ELR (cell line): ENCODE results near the gene PCDHGA4.
"Not testable (repeated sequence)": the region's sequence is repeated elsewhere in the genome, so short reads cannot be mapped to it uniquely, and the experiment has no call there.

ENCODE experiments used
- DNase-seq: peaks from one replicate; pipeline ENCODE4 v3.0.0-alpha.2; 2015; ENCODE audit warnings: low read depth

PCDHGA4 gene

DNA sequence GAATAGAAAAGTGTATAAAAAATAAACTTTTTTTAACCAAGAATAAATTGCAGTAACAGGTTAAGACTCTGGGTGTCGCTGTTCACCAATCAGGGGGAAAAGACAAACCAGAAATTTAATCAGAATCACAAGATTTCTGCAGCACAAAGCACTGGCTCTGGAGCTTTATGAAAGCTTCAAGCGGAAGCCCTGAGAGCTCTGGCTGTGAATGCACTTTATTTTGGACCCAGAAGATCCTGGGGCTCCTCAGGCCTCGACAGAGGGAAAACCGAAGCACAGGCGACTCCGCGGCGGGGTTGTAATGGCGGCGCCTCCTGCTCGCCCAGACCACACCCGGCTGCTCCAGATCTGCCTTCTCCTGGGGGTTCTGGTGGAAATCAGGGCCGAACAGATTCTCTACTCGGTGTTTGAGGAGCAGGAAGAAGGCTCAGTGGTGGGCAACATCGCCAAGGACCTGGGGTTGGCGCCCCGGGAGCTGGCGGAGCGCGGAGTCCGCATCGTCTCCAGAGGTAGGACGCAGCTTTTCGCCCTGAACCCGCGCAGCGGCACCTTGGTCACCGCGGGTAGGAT is at the start of gene PCDHGA4:
TSS of gene PCDHGA4 (plus strand) at position 122 of the 570 bp plus-strand sequence. CDS start at position 209, 87 bp downstream.
- DNase-seq, result peak; percentile 39

DNA sequence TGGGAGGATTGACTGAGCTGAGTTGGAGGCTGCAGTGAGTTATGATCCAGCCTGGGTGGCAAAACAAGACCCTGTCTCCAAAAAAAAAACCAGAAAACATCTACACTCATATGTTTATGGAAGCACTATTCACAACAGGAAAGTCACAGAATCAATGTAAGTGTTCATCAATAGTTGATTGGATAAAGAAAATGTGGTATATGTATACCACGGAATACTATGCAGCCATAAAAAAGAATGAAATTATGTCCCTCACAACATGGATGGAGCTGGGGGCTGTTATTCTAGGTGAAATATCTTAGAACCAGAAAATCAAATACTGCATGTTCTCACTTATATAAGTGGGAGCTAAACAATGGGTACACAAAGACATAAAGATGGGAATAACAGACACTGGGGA is 48.2 kb upstream of the PCDHGA4 start:
- no peak for DNase-seq

DNA sequence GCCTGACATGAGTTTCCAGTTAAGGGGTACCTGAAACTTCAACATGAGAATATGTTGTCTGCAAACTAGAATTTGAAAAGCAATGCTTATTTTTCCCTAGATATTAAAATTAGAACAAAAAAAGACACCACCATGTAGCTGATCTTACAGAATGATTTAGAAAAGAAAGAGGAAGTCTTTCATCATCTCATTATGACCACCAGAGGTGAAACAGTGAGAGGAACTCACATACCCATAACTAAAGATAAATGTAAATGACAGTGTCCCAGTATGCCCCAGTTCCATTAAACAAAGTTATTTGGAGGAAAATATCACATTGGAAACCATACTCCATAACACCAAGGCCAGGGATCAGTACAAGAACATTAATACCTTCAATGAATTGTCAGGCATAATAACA is 41.1 kb upstream of the PCDHGA4 start:
- DNase-seq, result no peak

DNA sequence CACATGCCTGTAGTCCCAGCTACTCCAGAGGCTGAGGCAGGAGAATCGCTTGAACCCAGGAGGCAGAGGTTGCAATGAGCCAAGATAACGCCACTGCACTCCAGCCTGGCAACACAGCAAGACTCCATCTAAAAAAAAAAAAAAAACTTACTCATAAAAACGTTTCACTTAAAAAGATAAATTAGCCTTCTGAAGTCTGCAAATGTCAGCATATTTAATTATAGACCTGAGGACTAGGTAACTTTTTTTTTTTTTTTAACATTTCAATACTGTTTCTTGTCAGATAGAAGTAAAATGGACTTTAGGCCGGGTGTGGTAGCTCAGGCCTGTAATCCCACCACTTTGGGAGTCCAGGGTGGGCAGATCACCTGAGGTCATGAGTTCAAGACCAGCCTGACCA is 37.9 kb upstream of the PCDHGA4 start:
- not testable (repeated sequence) for DNase-seq

DNA sequence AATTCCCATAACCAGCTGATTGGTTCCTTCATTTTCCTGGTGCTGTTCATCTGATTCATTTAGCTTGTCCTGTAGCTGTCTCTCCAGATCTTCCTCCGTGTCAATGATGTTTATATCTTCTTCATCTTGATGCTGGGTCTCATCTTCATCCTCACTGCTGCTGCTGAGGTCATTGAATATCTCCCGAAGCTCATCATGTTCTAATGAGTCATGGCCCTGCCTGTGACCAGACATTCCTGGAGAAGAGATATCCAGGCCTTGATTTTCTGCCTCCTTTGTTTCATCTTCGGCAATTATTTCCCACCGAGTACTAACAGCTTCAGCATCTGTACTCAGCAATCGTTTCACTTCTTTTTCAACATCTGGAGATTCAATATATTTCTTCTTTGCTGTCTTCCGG is 35.6 kb upstream of the PCDHGA4 start:
- DNase-seq, result peak; percentile 49

DNA sequence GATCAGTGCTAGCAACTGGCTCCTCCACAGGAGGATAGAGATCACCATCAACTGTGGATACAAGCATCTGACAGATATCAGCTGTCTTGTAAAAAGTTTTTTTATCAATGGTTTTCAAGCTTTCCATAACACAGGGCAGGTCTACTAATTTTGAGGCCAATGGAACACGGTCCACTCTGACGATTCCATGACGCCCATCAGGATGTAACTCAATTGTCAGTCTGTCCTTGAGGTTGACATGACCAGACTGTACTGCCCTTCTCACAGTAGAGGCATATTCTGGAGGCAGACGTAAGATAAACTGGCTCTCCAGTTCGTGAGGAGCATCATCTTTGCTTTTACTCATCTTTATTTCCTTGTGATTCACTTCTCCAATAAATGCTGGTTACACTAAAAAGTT is 35.1 kb upstream of the PCDHGA4 start:
- no peak for DNase-seq

DNA sequence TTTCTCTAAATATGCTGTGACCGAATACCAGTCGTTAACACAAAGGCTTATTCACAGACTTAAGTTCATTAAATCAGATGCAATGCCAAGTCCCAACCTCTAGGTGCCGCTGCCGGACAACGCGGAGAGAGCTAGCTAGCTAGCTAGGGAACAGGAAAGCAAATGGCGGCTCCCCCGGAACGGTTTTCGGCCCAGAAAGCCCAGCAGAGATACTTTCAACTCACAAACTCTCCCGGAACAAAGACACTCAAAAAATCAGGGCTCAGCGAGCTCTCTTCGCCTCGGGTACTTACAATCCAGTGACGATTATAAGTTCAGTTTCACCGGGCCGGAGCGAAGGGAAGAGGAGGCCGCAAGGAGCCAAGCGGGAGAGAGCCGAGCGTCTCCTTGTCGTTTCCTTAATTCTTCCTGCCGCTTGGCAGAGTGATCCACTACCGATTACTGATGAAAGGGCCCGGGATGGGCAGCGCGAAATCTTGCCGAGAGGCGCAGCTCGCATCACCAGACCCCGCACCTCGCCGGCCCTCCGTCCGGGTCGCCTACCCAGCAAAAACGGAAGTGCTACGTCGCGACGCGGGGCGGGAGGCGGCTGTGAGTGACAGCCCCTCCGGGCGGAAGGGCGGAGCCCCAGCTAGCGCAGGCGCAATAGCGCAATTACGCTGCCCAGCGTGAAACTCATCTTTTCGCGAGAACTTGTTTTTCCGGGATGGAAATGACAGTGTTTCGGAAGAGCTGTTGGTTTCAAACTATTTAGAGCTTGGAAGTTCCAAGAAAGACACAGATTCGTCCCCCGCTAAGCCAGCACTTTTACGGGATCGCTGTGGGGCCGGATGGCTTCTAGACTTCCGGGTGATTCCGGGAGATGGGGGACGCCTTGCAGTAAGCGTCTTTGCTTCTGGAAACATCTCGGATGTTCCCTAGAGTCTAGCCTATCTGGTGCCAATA is 34.3 kb upstream of the PCDHGA4 start, which contains the start of gene TAF7:
TSS of gene TAF7 (minus strand) at position 560 of the 945 bp plus-strand sequence. CDS start 740 bp downstream, outside the sequence.
- peak; percentile 94 for DNase-seq

DNA sequence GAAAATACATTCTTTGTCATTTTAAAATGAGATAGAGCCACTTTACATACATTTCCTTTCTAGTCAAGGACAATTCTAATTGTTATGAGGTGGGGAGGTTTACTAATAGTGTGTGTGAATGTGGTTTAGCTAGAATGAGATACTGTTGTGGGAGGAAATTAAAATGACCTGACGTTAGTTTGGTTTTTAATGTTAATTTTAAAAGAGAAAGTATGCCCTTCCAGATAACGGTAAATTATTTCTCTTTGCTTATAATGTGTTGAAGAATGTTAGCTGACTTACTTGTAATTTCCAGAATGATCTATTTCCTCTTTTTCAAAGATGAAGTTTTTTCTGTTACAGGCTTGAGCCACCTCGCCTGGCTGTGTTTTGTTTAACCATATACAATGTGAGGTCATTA is 32.6 kb upstream of the PCDHGA4 start:
- no peak for DNase-seq

DNA sequence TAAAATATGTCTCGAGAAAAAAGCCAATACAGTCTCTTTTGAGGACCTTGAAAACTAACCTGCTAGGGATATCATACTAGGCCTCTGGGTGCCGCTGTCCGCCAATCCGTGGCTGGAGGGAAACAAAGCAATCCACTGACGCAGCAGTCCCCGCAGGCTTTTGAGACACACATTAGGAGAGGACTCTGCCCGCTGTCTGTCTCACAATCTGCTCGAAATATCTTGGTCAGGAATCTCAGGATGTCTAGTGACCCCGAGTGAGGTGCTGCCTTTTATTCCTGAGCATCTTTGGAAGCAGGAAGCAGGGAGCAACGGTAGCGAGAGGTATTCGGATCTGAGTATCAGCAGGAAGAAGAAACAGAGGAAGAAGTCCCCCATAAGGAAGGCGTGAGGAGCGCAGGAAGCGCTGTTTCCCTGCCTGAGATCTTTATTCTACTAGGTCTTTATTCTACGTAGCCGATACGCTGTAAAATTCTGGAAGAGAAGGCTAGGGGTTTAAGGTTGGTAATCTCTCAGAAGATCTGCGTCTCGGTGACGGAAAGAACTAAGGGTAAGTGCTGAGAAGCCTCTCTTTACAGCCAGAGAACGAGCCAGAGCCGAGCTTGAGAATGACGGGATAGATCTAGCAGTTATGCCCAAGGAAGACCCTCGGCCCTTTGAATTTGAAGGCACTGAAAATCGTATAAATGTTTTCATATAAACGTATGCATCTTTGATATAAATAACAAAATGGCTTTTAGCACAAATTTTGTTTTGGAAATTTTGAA is 28.6 kb upstream of the PCDHGA4 start:
- peak; percentile 82 for DNase-seq

DNA sequence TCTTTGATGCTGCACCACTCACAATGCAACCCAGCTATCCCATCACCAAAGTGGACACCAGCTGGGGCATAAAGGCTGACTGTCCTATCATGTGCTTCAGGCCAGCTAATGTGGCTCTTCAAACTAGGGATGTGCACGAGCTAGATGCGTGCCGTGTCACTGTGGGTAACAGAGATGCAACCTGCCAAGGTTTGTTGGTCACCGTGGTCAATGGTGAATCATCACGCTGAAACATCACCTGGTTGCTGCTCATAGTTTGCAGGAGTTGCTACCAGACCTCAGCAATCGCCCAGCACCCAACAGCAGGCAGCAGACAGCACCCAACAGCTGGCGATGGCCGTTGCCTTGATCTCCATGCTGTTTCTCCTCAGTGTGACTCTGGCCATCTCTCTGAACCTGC is 26.6 kb upstream of the PCDHGA4 start:
- no peak for DNase-seq

DNA sequence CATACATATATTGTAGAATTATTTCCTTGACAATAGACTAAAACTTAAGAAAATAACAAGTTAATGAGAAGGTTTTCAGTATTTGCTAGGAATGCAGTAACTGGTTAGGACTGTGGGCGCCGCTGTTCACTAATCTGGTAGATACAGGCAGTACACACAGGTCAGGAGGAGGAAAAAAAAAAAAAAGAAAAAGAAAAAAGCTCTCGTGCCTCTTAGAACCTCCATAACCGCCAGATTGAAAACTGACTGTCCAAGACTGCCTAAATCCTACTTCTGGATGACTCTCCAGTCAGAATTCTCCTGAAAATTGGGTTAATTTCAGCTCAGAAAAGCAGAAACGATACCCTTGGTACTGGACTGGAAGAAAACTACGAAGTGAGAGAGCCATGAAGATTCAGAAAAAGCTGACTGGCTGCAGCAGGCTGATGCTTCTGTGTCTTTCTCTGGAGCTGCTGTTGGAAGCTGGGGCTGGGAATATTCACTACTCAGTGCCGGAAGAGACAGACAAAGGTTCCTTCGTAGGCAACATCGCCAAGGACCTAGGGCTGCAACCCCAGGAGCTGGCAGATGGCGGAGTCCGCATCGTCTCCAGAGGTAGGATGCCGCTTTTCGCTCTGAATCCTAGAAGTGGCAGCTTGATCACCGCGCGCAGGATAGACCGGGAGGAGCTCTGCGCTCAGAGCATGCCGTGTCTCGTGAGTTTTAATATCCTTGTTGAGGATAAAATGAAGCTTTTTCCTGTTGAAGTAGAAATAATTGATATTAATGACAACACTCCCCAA is 24.3 kb upstream of the PCDHGA4 start, which contains the start of gene PCDHGA1:
TSS of gene PCDHGA1 (plus strand) at position 216 of the 782 bp plus-strand sequence.
- DNase-seq, result peak; percentile 74

DNA sequence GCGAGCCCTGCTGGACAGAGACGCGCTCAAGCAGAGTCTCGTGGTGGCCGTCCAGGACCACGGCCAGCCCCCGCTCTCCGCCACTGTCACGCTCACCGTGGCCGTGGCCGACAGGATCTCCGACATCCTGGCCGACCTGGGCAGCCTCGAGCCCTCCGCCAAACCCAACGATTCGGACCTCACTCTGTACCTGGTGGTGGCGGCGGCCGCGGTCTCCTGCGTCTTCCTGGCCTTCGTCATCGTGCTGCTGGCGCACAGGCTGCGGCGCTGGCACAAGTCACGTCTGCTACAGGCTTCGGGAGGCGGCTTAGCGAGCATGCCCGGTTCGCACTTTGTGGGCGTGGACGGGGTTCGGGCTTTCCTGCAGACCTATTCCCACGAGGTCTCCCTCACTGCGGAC is 22.2 kb upstream of the PCDHGA4 start:
- not testable (repeated sequence) for DNase-seq

DNA sequence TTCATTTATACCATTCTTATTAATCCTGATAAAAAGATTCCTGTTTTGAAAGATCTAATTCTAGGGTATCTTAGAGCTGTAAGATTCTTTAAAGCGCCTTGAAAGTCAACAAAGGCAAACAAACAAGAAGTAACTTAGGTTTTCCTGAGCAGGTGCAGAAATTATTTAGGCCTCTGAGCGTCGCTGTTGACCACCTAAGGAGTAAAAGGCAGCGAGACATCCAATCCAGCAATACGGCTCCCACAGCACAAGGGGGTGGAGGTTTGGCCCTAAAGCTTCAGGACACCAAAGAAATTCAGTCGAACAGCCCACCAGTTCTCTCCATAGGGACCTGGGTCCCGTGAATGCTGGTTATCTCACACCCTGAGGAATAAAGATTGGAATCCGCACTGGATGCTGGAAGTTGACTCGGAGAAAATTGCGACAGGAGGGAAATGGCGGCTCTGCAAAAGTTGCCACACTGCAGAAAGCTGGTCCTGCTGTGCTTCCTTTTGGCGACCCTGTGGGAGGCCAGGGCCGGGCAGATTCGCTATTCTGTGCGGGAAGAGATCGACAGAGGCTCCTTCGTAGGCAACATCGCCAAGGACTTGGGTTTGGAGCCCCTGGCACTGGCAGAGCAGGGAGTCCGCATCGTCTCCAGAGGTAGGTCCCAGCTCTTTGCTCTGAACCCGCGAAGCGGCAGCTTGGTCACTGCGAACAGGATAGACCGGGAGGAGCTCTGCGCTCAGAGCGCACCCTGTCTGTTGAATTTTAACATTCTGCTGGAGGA is 16.1 kb upstream of the PCDHGA4 start, which contains the start of gene PCDHGA2:
TSS of gene PCDHGA2 (plus strand) at position 223 of the 769 bp plus-strand sequence.
- DNase-seq, result peak; percentile 67

DNA sequence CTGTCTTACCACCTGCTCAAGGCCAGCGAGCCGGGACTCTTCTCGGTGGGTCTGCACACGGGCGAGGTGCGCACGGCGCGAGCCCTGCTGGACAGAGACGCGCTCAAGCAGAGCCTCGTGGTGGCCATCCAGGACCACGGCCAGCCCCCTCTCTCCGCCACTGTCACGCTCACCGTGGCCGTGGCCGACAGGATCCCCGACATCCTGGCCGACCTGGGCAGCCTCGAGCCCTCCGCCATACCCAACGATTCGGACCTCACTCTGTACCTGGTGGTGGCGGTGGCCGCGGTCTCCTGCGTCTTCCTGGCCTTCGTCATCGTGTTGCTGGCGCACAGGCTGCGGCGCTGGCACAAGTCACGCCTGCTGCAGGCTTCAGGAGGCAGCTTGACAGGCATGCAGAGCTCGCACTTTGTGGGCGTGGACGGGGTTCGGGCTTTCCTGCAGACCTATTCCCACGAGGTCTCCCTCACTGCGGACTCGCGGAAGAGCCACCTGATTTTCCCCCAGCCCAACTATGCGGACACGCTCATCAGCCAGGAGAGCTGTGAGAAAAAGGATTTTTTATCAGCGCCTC is 14.0 kb upstream of the PCDHGA4 start:
- DNase-seq, result not testable (repeated sequence)

DNA sequence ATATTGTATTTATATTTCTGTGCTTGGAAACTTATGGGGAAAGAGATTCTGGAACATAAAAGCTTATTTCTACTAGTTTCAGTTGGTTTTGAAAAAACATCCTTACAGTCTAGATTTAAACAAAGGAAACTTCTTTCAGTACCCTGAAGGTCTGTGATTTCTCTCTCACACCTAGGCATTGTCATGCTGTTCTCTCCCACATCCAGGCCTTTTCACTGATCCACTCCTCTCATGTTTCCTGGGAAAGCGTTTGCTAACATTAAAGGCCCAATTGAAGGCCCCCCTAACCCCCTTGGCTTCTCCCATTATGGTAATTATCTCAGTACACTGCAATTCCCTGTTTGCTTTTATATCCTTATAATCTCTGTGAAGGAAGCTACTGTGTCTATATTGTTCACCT is 12.0 kb upstream of the PCDHGA4 start:
- no peak for DNase-seq

DNA sequence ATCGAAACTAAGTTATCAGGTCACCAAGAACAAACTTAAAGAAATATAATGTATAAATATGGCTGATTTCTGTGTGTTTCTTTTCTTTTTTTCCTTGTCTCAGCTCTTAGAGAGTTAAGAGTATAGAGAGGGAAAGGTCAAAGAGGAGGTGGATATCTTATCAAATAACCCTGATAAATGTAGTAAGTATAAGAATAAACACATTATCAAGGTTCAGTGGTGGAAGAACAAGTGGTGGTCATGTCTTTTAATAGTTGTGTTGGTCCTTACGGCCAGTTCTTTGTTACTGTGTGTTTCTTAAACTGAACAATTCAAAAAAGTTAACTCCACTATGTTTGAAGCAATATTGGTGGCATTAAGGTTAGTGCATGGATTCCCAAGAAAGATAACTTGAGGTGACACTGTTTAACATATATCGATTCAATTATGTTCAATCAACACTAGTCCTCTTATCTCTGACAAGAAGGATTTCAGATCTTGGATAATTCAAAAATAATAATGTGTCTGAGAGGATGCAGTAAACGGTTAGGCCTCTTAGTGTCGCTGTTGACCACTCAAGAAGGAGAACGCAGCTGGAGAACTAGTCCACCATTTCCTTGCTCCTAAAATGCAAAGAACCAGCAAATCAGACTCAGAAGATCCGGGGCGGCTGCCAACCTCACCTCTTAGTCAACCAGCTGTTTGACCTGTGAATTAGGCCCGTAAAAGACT is 11.4 kb upstream of the PCDHGA4 start, which contains the start of gene PCDHGA3:
TSS of gene PCDHGA3 (plus strand) at position 588 of the 711 bp plus-strand sequence. CDS start 205 bp downstream, outside the sequence.
- DNase-seq, result peak; percentile 61

DNA sequence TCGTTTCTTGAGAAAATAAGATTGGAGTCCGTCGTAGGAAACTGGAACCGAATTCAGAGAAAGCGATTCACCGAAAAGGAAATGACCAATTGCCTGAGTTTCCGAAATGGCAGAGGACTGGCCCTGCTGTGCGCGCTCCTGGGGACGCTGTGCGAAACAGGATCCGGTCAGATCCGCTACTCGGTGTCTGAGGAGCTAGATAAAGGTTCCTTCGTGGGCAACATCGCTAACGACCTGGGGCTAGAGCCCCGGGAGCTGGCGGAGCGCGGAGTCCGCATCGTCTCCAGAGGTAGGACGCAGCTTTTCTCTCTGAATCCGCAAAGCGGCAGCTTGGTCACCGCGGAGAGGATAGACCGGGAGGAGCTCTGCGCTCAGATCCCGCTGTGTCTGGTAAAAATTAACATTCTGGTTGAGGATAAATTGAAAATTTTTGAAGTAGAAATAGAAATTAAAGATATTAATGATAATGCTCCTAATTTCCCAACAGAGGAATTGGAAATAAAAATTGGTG is 10.8 kb upstream of the PCDHGA4 start:
- no peak for DNase-seq

DNA sequence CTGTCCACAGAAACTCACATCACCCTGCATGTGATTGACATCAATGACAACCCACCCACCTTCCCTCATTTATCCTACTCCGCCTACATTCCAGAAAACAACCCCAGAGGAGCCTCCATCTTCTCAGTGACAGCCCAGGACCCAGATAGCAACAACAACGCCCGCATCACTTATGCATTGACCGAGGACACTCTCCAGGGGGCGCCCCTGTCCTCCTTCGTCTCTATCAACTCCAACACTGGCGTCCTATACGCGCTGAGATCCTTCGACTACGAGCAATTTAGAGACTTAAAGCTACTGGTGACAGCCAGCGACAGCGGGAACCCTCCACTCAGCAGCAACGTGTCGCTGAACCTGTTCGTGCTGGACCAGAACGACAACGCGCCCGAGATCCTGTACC is 9.5 kb upstream of the PCDHGA4 start:
- DNase-seq, result no peak

DNA sequence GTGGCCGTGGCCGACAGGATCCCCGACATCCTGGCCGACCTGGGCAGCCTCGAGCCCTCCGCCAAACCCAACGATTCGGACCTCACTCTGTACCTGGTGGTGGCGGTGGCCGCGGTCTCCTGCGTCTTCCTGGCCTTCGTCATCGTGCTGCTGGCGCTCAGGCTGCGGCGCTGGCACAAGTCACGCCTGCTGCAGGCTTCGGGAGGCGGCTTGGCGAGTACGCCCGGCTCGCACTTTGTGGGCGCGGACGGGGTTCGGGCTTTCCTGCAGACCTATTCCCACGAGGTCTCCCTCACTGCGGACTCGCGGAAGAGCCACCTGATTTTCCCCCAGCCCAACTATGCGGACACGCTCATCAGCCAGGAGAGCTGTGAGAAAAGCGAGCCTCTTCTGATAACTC is 8.8 kb upstream of the PCDHGA4 start:
- not testable (repeated sequence) for DNase-seq
